Tibial nerve (tissue), 4 donors: ENCODE measurements around the gene SMARCA2. TPM values are rescaled to one million over a fixed set of nuclear protein-coding genes. Genes with fewer than 3 reads are reported as not detected.
A peak's percentile ranks its signal among the peaks of the same experiment; 100 is the strongest.

Experiments used
- DNase-seq, 2 donors: peaks; one replicate each; pipeline ENCODE4 v3.0.0-alpha.2; 2019; ENCODE audit warnings: low spot score in 2 of 2
- H3K27ac ChIP-seq, 4 donors: fragments of 200-600 bp; sonication (generic) in 3 of 4; one replicate each; pipeline ENCODE4 v1.5.1; 2017 to 2019; ENCODE audit warnings: mild to moderate bottlenecking in 1 of 4
- H3K27me3 ChIP-seq, 2 donors: fragments of 200-600 bp; sonication (generic) in 1 of 2; one replicate each; pipeline versions ENCODE4 v1.5.1 to v1.6.0; 2017 to 2019
- H3K36me3 ChIP-seq, 3 donors: fragments of 200-600 bp; sonication (generic); one replicate each; pipeline ENCODE4 v1.5.1; 2018 to 2019
- H3K4me1 ChIP-seq, 4 donors: fragments of 200-600 bp; sonication (generic) in 3 of 4; one replicate each; pipeline ENCODE4 v1.5.1; 2017 to 2019
- H3K4me3 ChIP-seq, 4 donors: fragments of 200-600 bp; sonication (generic) in 3 of 4; one replicate each; pipeline ENCODE4 v1.5.1; 2017 to 2019; ENCODE audit warnings: mild to moderate bottlenecking in 1 of 4, moderate library complexity in 1 of 4
- H3K9me3 ChIP-seq, 4 donors: fragments of 200-600 bp; sonication (generic) in 3 of 4; one replicate each; pipeline ENCODE4 v1.5.1; 2017 to 2019
- CTCF ChIP-seq, 5 experiments: fragments of 200-600 bp in 3 of 5; fragments of 450-650 bp in 2 of 5; sonication (generic) in 3 of 5; IDR thresholded peaks; one replicate each; pipeline ENCODE4 v1.5.1; 2016 to 2019; ENCODE audit warnings: antibody characterized with exemption in 5 of 5, mild to moderate bottlenecking in 3 of 5, moderate library complexity in 2 of 5
- EP300 ChIP-seq, 2 donors: sonication (generic); formaldehyde crosslinking; IDR thresholded peaks; one replicate each; pipeline ENCODE4 v1.6.1; 2017; ENCODE audit warnings: antibody characterized with exemption in 2 of 2, mild to moderate bottlenecking in 1 of 2
- POLR2A ChIP-seq, 2 donors: fragments of 450-650 bp; IDR thresholded peaks; one replicate each; pipeline ENCODE4 v1.6.1; 2017; ENCODE audit warnings: antibody characterized with exemption in 2 of 2, mild to moderate bottlenecking in 2 of 2, moderate library complexity in 2 of 2
- WGBS, 2 donors: methylation state at CpG; one replicate each; pipeline ENCODE4 v1.1.5; 2018; 5-methylcytosine and 5-hydroxymethylcytosine counted together
- total RNA-seq, 4 donors: library from RNA; depleted of rRNA; stranded (reverse); fragments of >200 nt; gene quantifications; one replicate each; pipeline ENCODE4 v1.1.0, GENCODE V29; 2016

SMARCA2 gene
- total RNA-seq, 4 donors from 2014 or later, result 75.9 to 140 (median 119) TPM

DNA sequence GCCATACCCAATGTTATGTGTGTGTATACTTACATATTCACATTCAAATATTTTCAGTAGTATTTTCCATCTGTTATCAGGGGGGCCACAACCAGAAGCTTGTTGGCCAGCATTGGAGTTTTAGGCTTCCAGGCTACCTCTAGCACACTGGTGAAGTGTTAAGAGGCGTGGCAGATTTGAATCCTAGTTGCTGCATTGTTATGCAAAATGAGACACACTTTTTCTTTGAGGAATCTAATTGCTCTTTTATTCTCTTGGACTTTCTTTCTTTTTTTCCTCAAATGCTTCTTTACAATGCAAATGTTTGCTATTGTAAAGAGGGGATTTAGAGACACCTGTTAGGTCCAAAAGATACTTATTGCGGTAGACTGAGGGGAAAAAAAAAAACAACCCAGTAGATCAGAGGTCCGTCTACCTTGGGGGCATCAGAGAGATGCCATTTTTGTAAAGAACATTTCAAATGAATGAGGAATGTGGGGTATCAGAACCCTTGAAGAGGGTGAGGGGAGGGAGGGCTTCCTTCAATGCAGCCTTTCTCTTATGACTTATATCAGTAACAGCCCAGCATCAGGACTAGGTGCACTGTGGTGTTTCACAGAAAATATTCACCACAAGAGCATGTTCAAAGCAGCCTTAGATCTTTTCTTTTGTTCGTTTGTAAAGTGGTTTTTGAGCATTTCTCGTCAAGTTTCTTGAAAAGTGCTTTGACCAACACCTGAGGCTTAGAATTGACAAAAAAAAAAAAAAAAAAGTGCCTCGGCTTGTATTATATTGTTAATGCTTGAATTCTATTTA lies 3.8 kb downstream of the SMARCA2 start:
- Histone ChIP-seq H3K27me3 (no peaks in the 10 kb centered on the region), H3K9me3 (no peaks in the 10 kb centered on the region), H3K4me1 (peaks cover 0 to 53% (median 33%) of the 10 kb centered on the region in 4 donors), H3K4me3 (peak overlapping the region in 3 of 4 donors; percentile 72 to 87 (median 77)), H3K36me3 (no peaks in the 10 kb centered on the region), H3K27ac (peak overlapping the region; percentile 89 to 99 (median 96))
- no peak for DNase-seq
- WGBS, 2 donors, result 61 to 68% methylated on average over 6 of the region's 6 CpGs
- no peak for TF ChIP-seq CTCF (IDR thresholded peaks at IDR 0.05)
- no peak for TF ChIP-seq POLR2A (IDR thresholded peaks at IDR 0.05)
- TF ChIP-seq EP300 (IDR thresholded peaks at IDR 0.05), result no peak

- Histone ChIP-seq H3K36me3 (no peaks in the 10 kb centered on the region), H3K4me1 (peaks cover 0 to 56% (median 32%) of the 10 kb centered on the region in 4 donors), H3K4me3 (no peak overlapping the region), H3K27me3 (no peaks in the 10 kb centered on the region), H3K27ac (peak overlapping the region in 2 of 4 donors; percentile 94 to 99), H3K9me3 (no peaks in the 10 kb centered on the region)
- no peak for DNase-seq
- 63 to 71% methylated on average over 1 of the region's 1 CpG for WGBS, 2 donors
- no peak for TF ChIP-seq EP300 (IDR thresholded peaks at IDR 0.05)
- no peak for TF ChIP-seq CTCF (IDR thresholded peaks at IDR 0.05)
- TF ChIP-seq POLR2A (IDR thresholded peaks at IDR 0.05), result no peak
Measured at GRCh38 chr9:2019723-2020122, 4.6 kb downstream of the SMARCA2 start.

- DNase-seq, result no peak
- WGBS, 2 donors, result 81 to 86% methylated on average over 7 of the region's 7 CpGs
- Histone ChIP-seq H3K36me3 (no peaks in the 10 kb centered on the region), H3K4me3 (no peak overlapping the region), H3K27ac (no peak overlapping the region), H3K4me1 (peaks cover 0 to 77% (median 41%) of the 10 kb centered on the region in 4 donors), H3K9me3 (no peaks in the 10 kb centered on the region), H3K27me3 (no peaks in the 10 kb centered on the region)
- TF ChIP-seq CTCF (IDR thresholded peaks at IDR 0.05) (no peak), POLR2A (IDR thresholded peaks at IDR 0.05) (no peak), EP300 (IDR thresholded peaks at IDR 0.05) (no peak)
Measured at GRCh38 chr9:2021731-2022130, 6.6 kb downstream of the SMARCA2 start.

- H3K4me1 ChIP-seq, result peaks cover 0 to 84% (median 41%) of the 10 kb centered on the region in 4 donors
- peak overlapping the region in 1 of 4 donors; percentile 23 for H3K27ac ChIP-seq
- no peaks in the 10 kb centered on the region for H3K36me3 ChIP-seq
- WGBS, 2 donors, result 66 to 88% methylated on average over 1 of the region's 1 CpG
- no peaks in the 10 kb centered on the region for H3K27me3 ChIP-seq
- no peaks in the 10 kb centered on the region for H3K9me3 ChIP-seq
- DNase-seq, result no peak
- TF ChIP-seq POLR2A (IDR thresholded peaks at IDR 0.05) (no peak), CTCF (IDR thresholded peaks at IDR 0.05) (no peak), EP300 (IDR thresholded peaks at IDR 0.05) (no peak)
- no peak overlapping the region for H3K4me3 ChIP-seq
Measured at GRCh38 chr9:2022560-2022959, 7.4 kb downstream of the SMARCA2 start.

DNA sequence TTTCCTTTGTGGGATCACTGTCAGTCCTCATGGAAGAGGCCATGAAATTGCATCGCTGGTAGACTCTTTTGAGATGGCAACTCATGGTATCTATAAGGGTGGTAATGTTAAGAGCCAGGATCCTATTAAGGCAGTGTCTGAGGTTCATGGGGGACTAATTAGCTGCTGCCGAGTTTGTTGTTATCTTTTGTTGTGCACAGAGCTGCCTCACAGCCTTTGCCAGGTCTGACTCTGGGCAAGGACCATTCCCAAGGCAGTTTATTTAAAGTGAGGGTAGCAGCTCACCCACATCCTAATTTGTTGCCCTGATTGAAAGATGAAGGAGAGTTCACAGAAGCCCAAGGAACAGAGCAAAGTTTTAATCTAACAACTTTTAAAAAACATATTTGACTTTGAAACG lies 7.9 kb downstream of the SMARCA2 start:
- WGBS, 2 donors, result 51 to 59% methylated on average over 3 of the region's 3 CpGs
- Histone ChIP-seq H3K27me3 (no peaks in the 10 kb centered on the region), H3K36me3 (no peaks in the 10 kb centered on the region), H3K4me3 (no peak overlapping the region), H3K27ac (peak overlapping the region in 1 of 4 donors; percentile 23), H3K4me1 (peaks cover 0 to 85% (median 40%) of the 10 kb centered on the region in 4 donors), H3K9me3 (no peaks in the 10 kb centered on the region)
- no peak for TF ChIP-seq EP300 (IDR thresholded peaks at IDR 0.05)
- TF ChIP-seq POLR2A (IDR thresholded peaks at IDR 0.05), result no peak
- TF ChIP-seq CTCF (IDR thresholded peaks at IDR 0.05), result no peak
- no peak for DNase-seq
